H1 (cell line): ENCODE measurements around the gene NF1.

Experiments used
- CHD2 ChIP-seq: IDR thresholded peaks from 2 replicates; pipeline ENCODE4 v1.6.1; 2012; ENCODE audit warnings: low read length, improper control_type of control experiment
- CTCF ChIP-seq, 3 experiments: IDR thresholded peaks; 1 replicate in 2 of 3; 2 replicates in 1 of 3; pipeline versions ENCODE4 v1.5.1 to v1.6.1; 2011; ENCODE audit warnings: low read length in 3 of 3, mild to moderate bottlenecking in 3 of 3, inconsistent platforms in 2 of 3, low read depth in 1 of 3, moderate library complexity in 1 of 3; ENCODE audit not compliant: insufficient read depth in 1 of 3; ENCODE audit errors: control extremely low read depth in 1 of 3
- TAF1 ChIP-seq: IDR thresholded peaks from 2 replicates; pipeline ENCODE4 v1.6.1; 2011; ENCODE audit warnings: mild to moderate bottlenecking, low read depth, low read length

GRCh38 chr17:31236137-31236536 lies 141.4 kb downstream of the NF1 start:
- TF ChIP-seq CTCF (IDR thresholded peaks at IDR 0.05; ENCODE audit: control extremely low read depth in 1 of 3, insufficient read depth in 1 of 3, low read depth in 1 of 3, low read length in 3 of 3): no peak
- no peak for TF ChIP-seq CHD2
- no peak for TF ChIP-seq TAF1
